Loucy (cell line): Measurements from ENCODE around the gene GPC3.

Experiments used
- H2AFZ ChIP-seq: fragments of 200-600 bp; sonication (generic); 2 replicates; pipeline ENCODE4 v1.6.0; 2016; ENCODE audit warnings: antibody characterized with exemption, mild to moderate bottlenecking, low read length, moderate library complexity
- H3F3A ChIP-seq: fragments of 200-600 bp; 2 replicates; pipeline ENCODE4 v1.6.0; 2016; ENCODE audit warnings: antibody characterized with exemption, low read depth, mild to moderate bottlenecking
- H3K27me3 ChIP-seq: fragments of 200-600 bp; sonication (generic); 2 replicates; pipeline ENCODE4 v1.6.1; 2014; ENCODE audit warnings: low read length, mild to moderate bottlenecking; ENCODE audit not compliant: insufficient read depth, poor library complexity, severe bottlenecking
- H3K36me3 ChIP-seq: fragments of 200-600 bp; sonication (generic); 2 replicates; pipeline ENCODE4 v1.6.1; 2016; ENCODE audit warnings: low read length; ENCODE audit not compliant: insufficient read depth
- H3K4me1 ChIP-seq: fragments of 200-600 bp; sonication (generic); 2 replicates; pipeline ENCODE4 v1.5.1; 2014; ENCODE audit warnings: low read length, mild to moderate bottlenecking; ENCODE audit not compliant: insufficient read depth, poor library complexity, severe bottlenecking
- H3K4me2 ChIP-seq: fragments of 200-600 bp; sonication (generic); 2 replicates; pipeline ENCODE4 v1.6.0; 2014; ENCODE audit warnings: antibody characterized with exemption, low read length, low read depth, mild to moderate bottlenecking; ENCODE audit not compliant: poor library complexity, severe bottlenecking
- H3K4me3 ChIP-seq: fragments of 200-600 bp; sonication (generic); 2 replicates; pipeline ENCODE4 v1.5.1; 2014; ENCODE audit warnings: low read length, mild to moderate bottlenecking, mixed read lengths; ENCODE audit not compliant: poor library complexity, severe bottlenecking
- H3K79me2 ChIP-seq: fragments of 200-600 bp; sonication (generic); 2 replicates; pipeline ENCODE4 v1.6.1; 2014; ENCODE audit warnings: low read length; ENCODE audit not compliant: insufficient read depth
- H3K9ac ChIP-seq: fragments of 200-600 bp; sonication (generic); 2 replicates; pipeline ENCODE4 v1.6.0; 2014; ENCODE audit warnings: mild to moderate bottlenecking, low read depth, low read length, moderate library complexity; ENCODE audit not compliant: poor library complexity, severe bottlenecking
- H3K9me2 ChIP-seq: fragments of 200-600 bp; sonication (generic); replicated peaks from 2 replicates; pipeline ENCODE4 v1.6.1; 2016; ENCODE audit warnings: low read depth, low read length, mixed read lengths
- H3K9me3 ChIP-seq: fragments of 200-600 bp; sonication (generic); 2 replicates; pipeline ENCODE4 v1.6.1; 2014; ENCODE audit warnings: mild to moderate bottlenecking, antibody characterized with exemption, low read length, low read depth; ENCODE audit not compliant: insufficient read depth
- H4K20me1 ChIP-seq: fragments of 200-600 bp; sonication (generic); 2 replicates; pipeline ENCODE4 v1.6.0; 2014; ENCODE audit warnings: antibody characterized with exemption, low read length, mild to moderate bottlenecking; ENCODE audit not compliant: insufficient read depth, poor library complexity, severe bottlenecking
- CTCF ChIP-seq: fragments of 200-600 bp; sonication (generic); conservative IDR thresholded peaks from 2 replicates; pipeline ENCODE4 v1.5.1; 2014; ENCODE audit warnings: mild to moderate bottlenecking, antibody characterized with exemption, low read length
- EZH2phosphoT487 ChIP-seq: fragments of 200-600 bp; IDR thresholded peaks from 2 replicates; pipeline ENCODE4 v1.6.1; 2018; ENCODE audit warnings: antibody characterized with exemption, mild to moderate bottlenecking, moderate library complexity, borderline replicate concordance

GPC3 gene

GRCh38 chrX:133968109-133968508, 17.3 kb downstream of the GPC3 start:
- Histone ChIP-seq H3F3A (no peaks in the 10 kb centered on the region), H3K4me3 (no peak overlapping the region), H3K9me2 (no peaks in the 10 kb centered on the region), H4K20me1 (no peaks in the 10 kb centered on the region), H3K9me3 (no peaks in the 10 kb centered on the region), H2AFZ (no peak overlapping the region), H3K36me3 (no peaks in the 10 kb centered on the region), H3K4me2 (no peak overlapping the region), H3K27me3 (no peaks in the 10 kb centered on the region), H3K4me1 (no peaks in the 10 kb centered on the region), H3K79me2 (no peaks in the 10 kb centered on the region), H3K9ac (no peak overlapping the region)
- TF ChIP-seq EZH2phosphoT487 (no peak), CTCF (no peak)

GRCh38 chrX:133966199-133966598, 19.2 kb downstream of the GPC3 start:
- H2AFZ ChIP-seq, result no peak overlapping the region
- H4K20me1 ChIP-seq, result no peaks in the 10 kb centered on the region
- no peak overlapping the region for H3K9ac ChIP-seq
- no peaks in the 10 kb centered on the region for H3K9me2 ChIP-seq
- H3K9me3 ChIP-seq, result no peaks in the 10 kb centered on the region
- TF ChIP-seq CTCF (no peak), EZH2phosphoT487 (no peak)
- no peak overlapping the region for H3K4me2 ChIP-seq
- no peaks in the 10 kb centered on the region for H3K4me1 ChIP-seq
- H3K79me2 ChIP-seq, result no peaks in the 10 kb centered on the region
- H3F3A ChIP-seq, result no peaks in the 10 kb centered on the region
- H3K36me3 ChIP-seq, result no peaks in the 10 kb centered on the region
- no peaks in the 10 kb centered on the region for H3K27me3 ChIP-seq
- no peak overlapping the region for H3K4me3 ChIP-seq

GRCh38 chrX:133965321-133965720, 20.1 kb downstream of the GPC3 start:
- Histone ChIP-seq H3K9me3 (no peaks in the 10 kb centered on the region), H4K20me1 (no peaks in the 10 kb centered on the region), H3K4me2 (no peak overlapping the region), H2AFZ (no peak overlapping the region), H3K36me3 (no peaks in the 10 kb centered on the region), H3F3A (no peaks in the 10 kb centered on the region), H3K9ac (no peak overlapping the region), H3K9me2 (no peaks in the 10 kb centered on the region), H3K79me2 (no peaks in the 10 kb centered on the region), H3K4me1 (no peaks in the 10 kb centered on the region), H3K4me3 (no peak overlapping the region), H3K27me3 (no peaks in the 10 kb centered on the region)
- TF ChIP-seq CTCF (no peak), EZH2phosphoT487 (no peak)
